ENCODE measurements around the gene WDR55.

- TF ChIP-seq CTCF (IDR thresholded peaks at IDR 0.05) (no peak), POLR2A (IDR thresholded peaks at IDR 0.05) (no peak)
These were observed 42.4 kb upstream of the WDR55 start for GRCh38 chr5:140622301-140622700.
